ENCODE measurements around the gene C1orf35. TPM values are rescaled to one million over a fixed set of nuclear protein-coding genes. Genes with fewer than 3 reads are reported as not detected.

C1orf35 gene
- total and polyA plus RNA-seq, 2 of the 8 experiments (the other 6 are each of a cell fraction or from before 2014, with no cell fraction given), result 18.6 to 19.9 TPM

GRCh38 chr1:228075801-228076271 is 27.3 kb downstream of the C1orf35 start:
- H3K23me2 ChIP-seq (ENCODE audit: low read depth, low read length), result peaks cover 11% of the 10 kb centered on the region; the same call in 1 of the 2 replicates
- H2BK15ac ChIP-seq (ENCODE audit: low read length), result no peak overlapping the region
- H4K8ac ChIP-seq (ENCODE audit: extremely low read depth, insufficient read depth, low read length), result no peak overlapping the region
- no peak overlapping the region for H3K4me2 ChIP-seq (ENCODE audit: insufficient read depth in 1 of 2, low read depth in 2 of 2, low read length in 2 of 2)
- H3K18ac ChIP-seq (ENCODE audit: extremely low read depth, low read length), result no peak overlapping the region
- H3K79me2 ChIP-seq (ENCODE audit: control insufficient read depth in 1 of 2, insufficient read depth in 2 of 2, low read length in 2 of 2), result no peaks in the 10 kb centered on the region
- H3K4ac ChIP-seq (replicated peaks; ENCODE audit: insufficient read length, low read depth, low read length), result no peak overlapping the region
- FAIRE-seq (no peak), DNase-seq (ENCODE audit: low read depth in 1 of 2, low spot score in 2 of 2) (no peak)
- ChIA-PET CTCF (ENCODE audit: partially characterized antibody) (interaction anchor here (1.3 to 6.2 kb wide), 3 partner anchors 9 to 71 kb away, joined by 3 to 115 read pairs (median 7); partner anchors contain the start of gene WNT3A), POLR2A (ENCODE audit: partially characterized antibody) (no interaction called here)
- H3K4me1 ChIP-seq (replicated peaks in 1 of 4; ENCODE audit: control insufficient read depth in 3 of 4, insufficient read depth in 4 of 4, low read length in 3 of 4), result peaks cover 0 to 15% (median 0%) of the 10 kb centered on the region in 4 experiments; a peak in 4 of 7 replicates
- H3K36me3 ChIP-seq (ENCODE audit: control insufficient read depth in 2 of 4, insufficient read depth in 4 of 4, low read length in 3 of 4), result no peaks in the 10 kb centered on the region
- no peak overlapping the region for H3K56ac ChIP-seq (replicated peaks; ENCODE audit: insufficient read length, low read depth, low read length)
- H4K5ac ChIP-seq (ENCODE audit: insufficient read length, low read depth, low read length), result no peak overlapping the region
- no peaks in the 10 kb centered on the region for H3K9me3 ChIP-seq (ENCODE audit: insufficient read depth in 2 of 2, low read depth in 1 of 2, low read length in 1 of 2)
- no peak overlapping the region for H2BK120ac ChIP-seq (replicated peaks; ENCODE audit: low read depth, low read length)
- TF ChIP-seq JUND (IDR thresholded peaks at IDR 0.05; ENCODE audit: low read length) (no peak), RAD21 (IDR thresholded peaks at IDR 0.05 in 1 of 2, conservative IDR thresholded peaks at IDR 0.05 in 1 of 2; ENCODE audit: low read depth in 2 of 2, low read length in 2 of 2) (no peak), BRCA1 (IDR thresholded peaks at IDR 0.05; ENCODE audit: low read depth, low read length) (no peak), ATF3 (IDR thresholded peaks at IDR 0.05; ENCODE audit: insufficient read depth, low read depth, low read length) (no peak), SAP30 (IDR thresholded peaks at IDR 0.05; ENCODE audit: insufficient read depth, insufficient replicate concordance, low read length) (no peak), ZNF274 (IDR thresholded peaks at IDR 0.05; ENCODE audit: borderline replicate concordance, extremely low read depth, low read length) (no peak), SP2 (IDR thresholded peaks at IDR 0.05; ENCODE audit: low read length) (no peak), RNF2 (IDR thresholded peaks at IDR 0.05; ENCODE audit: borderline replicate concordance, low read depth, low read length, missing control alignments, poor library complexity, severe bottlenecking) (no peak), ATF2 (IDR thresholded peaks at IDR 0.05; ENCODE audit: low read length) (no peak), SP4 (IDR thresholded peaks at IDR 0.05; ENCODE audit: low read length) (no peak), CBX5 (IDR thresholded peaks at IDR 0.05; ENCODE audit: low read depth, low read length) (no peak)
- H3K9ac ChIP-seq (replicated peaks in 1 of 4; ENCODE audit: extremely low read depth in 1 of 4, low read depth in 3 of 4, low read length in 3 of 4), result no peak overlapping the region
- H3K14ac ChIP-seq (ENCODE audit: insufficient read length), result no peak overlapping the region
- H2BK5ac ChIP-seq (ENCODE audit: low read depth, low read length), result no peak overlapping the region
- no peak overlapping the region for H2AK5ac ChIP-seq (ENCODE audit: low read depth, low read length)
- 85% methylated on average over 9 of the region's 9 CpGs; no CpG with 5 or more reads in 1 of the 2 experiments for WGBS, 2 experiments (ENCODE audit: extremely low coverage in 1 of 2, insufficient coverage in 1 of 2, insufficient read length in 1 of 2, insufficient replicate concordance in 2 of 2, low coverage in 1 of 2, low lambda C conversion rate in 2 of 2, missing lambda C conversion rate in 1 of 2)
- peaks cover 2% of the 10 kb centered on the region; the same call in 1 of the 2 replicates for H3K79me1 ChIP-seq (ENCODE audit: low read depth, low read length)
- peaks cover 7 to 33% of the 10 kb centered on the region in 2 experiments for H4K20me1 ChIP-seq (replicated peaks in 1 of 2; ENCODE audit: control insufficient read depth in 1 of 2, insufficient read depth in 2 of 2, low read length in 2 of 2)
- no peak overlapping the region for H2BK20ac ChIP-seq (ENCODE audit: low read length)
- H2BK12ac ChIP-seq (ENCODE audit: low read depth, low read length), result no peak overlapping the region
- no peak overlapping the region for H2AFZ ChIP-seq (ENCODE audit: low read length)
- H3K23ac ChIP-seq (ENCODE audit: insufficient read length), result no peak overlapping the region
- H3K27ac ChIP-seq (ENCODE audit: low read depth, low read length), result no peak overlapping the region
- H3K4me3 ChIP-seq (ENCODE audit: extremely low read depth in 1 of 4, insufficient read depth in 2 of 4, low read depth in 3 of 4, low read length in 4 of 4), result no peak overlapping the region
- peaks cover 20 to 77% (median 74%) of the 10 kb centered on the region in 4 experiments for H3K27me3 ChIP-seq (replicated peaks in 1 of 4; ENCODE audit: control insufficient read depth in 3 of 4, extremely low read depth in 1 of 4, insufficient read depth in 3 of 4, low read length in 3 of 4)
- H4K91ac ChIP-seq (replicated peaks; ENCODE audit: insufficient read length, low read length), result no peak overlapping the region
